Chondrocyte (in vitro differentiated cells): ENCODE results near the gene NHSL2. TPM values are rescaled to one million over a fixed set of nuclear protein-coding genes. Genes with fewer than 3 reads are reported as not detected.

Experiments
- DNase-seq: peaks from one replicate; pipeline ENCODE4 v3.0.0; 2021; ENCODE audit warnings: mixed read lengths, low spot score
- H3K27ac Mint-ChIP-seq: one replicate; pipeline ENCODE4 v1.8.0; 2021; ENCODE audit warnings: mild to moderate bottlenecking, moderate library complexity, mixed read lengths; ENCODE audit not compliant: unreplicated experiment
- H3K27me3 Mint-ChIP-seq: 2 replicates; pipeline ENCODE4 v1.8.0; 2021; ENCODE audit warnings: low read depth, mixed read lengths
- H3K36me3 Mint-ChIP-seq: 2 replicates; pipeline ENCODE4 v1.8.0; 2021; ENCODE audit warnings: low read depth, mixed read lengths
- H3K4me1 Mint-ChIP-seq: 2 replicates; pipeline ENCODE4 v1.8.0; 2021; ENCODE audit warnings: low read depth, mild to moderate bottlenecking, mixed read lengths
- H3K4me3 Mint-ChIP-seq: one replicate; pipeline ENCODE4 v1.8.0; 2021; ENCODE audit warnings: mild to moderate bottlenecking, moderate library complexity, mixed read lengths; ENCODE audit not compliant: unreplicated experiment
- H3K9me3 Mint-ChIP-seq: 2 replicates; pipeline ENCODE4 v1.8.0; 2021; ENCODE audit warnings: low read depth, mixed read lengths
- CTCF ChIP-seq: fragments of 200-600 bp; sonication (generic); IDR thresholded peaks from 2 replicates; pipeline ENCODE4 v1.5.0; 2021; ENCODE audit warnings: antibody characterized with exemption, mild to moderate bottlenecking, moderate library complexity
- total RNA-seq: library from RNA; stranded (reverse); gene quantifications from 3 replicates; pipeline ENCODE4 v1.2.1, GENCODE V29; 2021

The NHSL2 gene
- total RNA-seq, 1 donor from 2014 or later, result 2.1 TPM

- Mint-ChIP-seq H3K36me3 (no peaks in the 10 kb centered on the region), H3K27me3 (no peaks in the 10 kb centered on the region), H3K4me1 (peaks cover 6% of the 10 kb centered on the region), H3K27ac (no peak overlapping the region), H3K9me3 (no peaks in the 10 kb centered on the region), H3K4me3 (no peak overlapping the region)
- no peak for DNase-seq
- no peak for TF ChIP-seq CTCF
Measured at GRCh38 chrX:72020204-72020603, 109.6 kb downstream of the NHSL2 start.

- DNase-seq, result no peak
- H3K4me1 Mint-ChIP-seq, result peaks cover 6% of the 10 kb centered on the region
- H3K27ac Mint-ChIP-seq, result no peak overlapping the region
- H3K27me3 Mint-ChIP-seq, result no peaks in the 10 kb centered on the region
- H3K36me3 Mint-ChIP-seq, result no peaks in the 10 kb centered on the region
- H3K4me3 Mint-ChIP-seq, result no peak overlapping the region
- H3K9me3 Mint-ChIP-seq, result no peaks in the 10 kb centered on the region
- no peak for TF ChIP-seq CTCF
Measured at GRCh38 chrX:72020788-72021187, 110.1 kb downstream of the NHSL2 start.

GRCh38 chrX:72021975-72022374 lies 111.3 kb downstream of the NHSL2 start:
- peaks cover 13% of the 10 kb centered on the region for H3K4me1 Mint-ChIP-seq
- no peaks in the 10 kb centered on the region for H3K27me3 Mint-ChIP-seq
- DNase-seq, result no peak
- peak; percentile 72 for TF ChIP-seq CTCF
- H3K27ac Mint-ChIP-seq, result no peak overlapping the region
- H3K4me3 Mint-ChIP-seq, result no peak overlapping the region
- no peaks in the 10 kb centered on the region for H3K36me3 Mint-ChIP-seq
- no peaks in the 10 kb centered on the region for H3K9me3 Mint-ChIP-seq

GRCh38 chrX:72023071-72023470 lies 112.4 kb downstream of the NHSL2 start:
- no peaks in the 10 kb centered on the region for H3K9me3 Mint-ChIP-seq
- H3K27ac Mint-ChIP-seq, result no peak overlapping the region
- H3K27me3 Mint-ChIP-seq, result no peaks in the 10 kb centered on the region
- peaks cover 23% of the 10 kb centered on the region for H3K4me1 Mint-ChIP-seq
- no peak for TF ChIP-seq CTCF
- no peak overlapping the region for H3K4me3 Mint-ChIP-seq
- no peak for DNase-seq
- no peaks in the 10 kb centered on the region for H3K36me3 Mint-ChIP-seq

GRCh38 chrX:72025236-72025770 lies 114.7 kb downstream of the NHSL2 start:
- Mint-ChIP-seq H3K27ac (no peak overlapping the region), H3K9me3 (no peaks in the 10 kb centered on the region), H3K36me3 (no peaks in the 10 kb centered on the region), H3K27me3 (no peaks in the 10 kb centered on the region), H3K4me1 (peaks cover 37% of the 10 kb centered on the region), H3K4me3 (no peak overlapping the region)
- TF ChIP-seq CTCF, result no peak
- no peak for DNase-seq
